WTC11 (cell line): ENCODE results near the gene PRPF6. TPM values are rescaled to one million over a fixed set of nuclear protein-coding genes. Genes with fewer than 3 reads are reported as not detected.

Experiments used
- ATAC-seq: fragments of 200-7000 bp; cut with Tn5 transposase; 2 replicates; pipeline ENCODE4 v1.10.0; 2021; ENCODE audit warnings: mild to moderate bottlenecking, moderate library complexity
- CTCF ChIA-PET: fragments of 300-600 bp; sonication (Branson Sonifier 250); formaldehyde crosslinking; loops from one replicate; lab custom pipeline; 2021; ENCODE audit warnings: antibody characterized with exemption; lab: Charles Lee
- POLR2A ChIA-PET: fragments of 350-600 bp; sonication (Branson Sonifier 250); formaldehyde crosslinking; loops from one replicate; lab custom pipeline; 2021; ENCODE audit warnings: antibody characterized with exemption; lab: Charles Lee
- DNase-seq: peaks from one replicate; pipeline ENCODE4 v3.0.0; 2021; ENCODE audit warnings: low spot score
- H3K27ac Mint-ChIP-seq: 2 replicates; pipeline ENCODE4 v1.8.0; 2021; ENCODE audit warnings: mixed read lengths
- H3K27me3 Mint-ChIP-seq: 2 replicates; pipeline ENCODE4 v1.8.0; 2021; ENCODE audit warnings: low read depth, mild to moderate bottlenecking, moderate library complexity, mixed read lengths
- H3K36me3 Mint-ChIP-seq: 2 replicates; pipeline ENCODE4 v1.8.0; 2021; ENCODE audit warnings: mixed read lengths
- H3K4me1 Mint-ChIP-seq: 2 replicates; pipeline ENCODE4 v1.8.0; 2022; ENCODE audit warnings: mixed read lengths
- H3K4me3 Mint-ChIP-seq: 2 replicates; pipeline ENCODE4 v1.8.0; 2021; ENCODE audit warnings: mild to moderate bottlenecking, moderate library complexity, mixed read lengths
- H3K9me3 Mint-ChIP-seq: 2 replicates; pipeline ENCODE4 v1.8.0; 2021; ENCODE audit warnings: mixed read lengths
- CREB1 ChIP-seq: sonication (generic); formaldehyde crosslinking; IDR thresholded peaks from 2 replicates; pipeline ENCODE4 v1.8.0; 2023; ENCODE audit warnings: mild to moderate bottlenecking, missing genetic modification reagents
- CTCF ChIP-seq: fragments of 200-600 bp; IDR thresholded peaks from 2 replicates; pipeline ENCODE4 v1.8.0; 2022; ENCODE audit warnings: antibody characterized with exemption
- FOXK1 ChIP-seq: sonication (generic); formaldehyde crosslinking; IDR thresholded peaks from 2 replicates; pipeline ENCODE4 v1.8.0; 2022; ENCODE audit warnings: mild to moderate bottlenecking, moderate library complexity, missing genetic modification reagents
- MAX ChIP-seq: sonication (generic); formaldehyde crosslinking; IDR thresholded peaks from 2 replicates; pipeline ENCODE4 v1.8.0; 2022; ENCODE audit warnings: mild to moderate bottlenecking, missing genetic modification reagents
- MXD4 ChIP-seq: fragments of 250-450 bp; sonication (Bioruptor Pico); IDR thresholded peaks from 2 replicates; pipeline ENCODE4 v1.8.0; 2021; ENCODE audit warnings: mild to moderate bottlenecking, moderate library complexity, borderline replicate concordance
- NFE2L1 ChIP-seq: sonication (generic); formaldehyde crosslinking; IDR thresholded peaks from 2 replicates; pipeline ENCODE4 v1.8.1; 2023; ENCODE audit warnings: missing genetic modification reagents
- RELA ChIP-seq: sonication (generic); formaldehyde crosslinking; IDR thresholded peaks from 2 replicates; pipeline ENCODE4 v1.8.1; 2022; ENCODE audit warnings: missing genetic modification reagents, mild to moderate bottlenecking, borderline replicate concordance
- SMAD3 ChIP-seq: sonication (generic); formaldehyde crosslinking; IDR thresholded peaks from 2 replicates; pipeline ENCODE4 v1.8.0; 2022; ENCODE audit warnings: missing genetic modification reagents, mild to moderate bottlenecking, borderline replicate concordance
- SOX15 ChIP-seq: fragments of 250-450 bp; sonication (Bioruptor Pico); IDR thresholded peaks from 2 replicates; pipeline ENCODE4 v1.9.0; 2021; ENCODE audit warnings: mild to moderate bottlenecking
- ZNF317 ChIP-seq: sonication (generic); formaldehyde crosslinking; IDR thresholded peaks from 2 replicates; pipeline ENCODE4 v1.8.1; 2023; ENCODE audit warnings: low read depth, mild to moderate bottlenecking, moderate library complexity, missing genetic modification reagents, borderline replicate concordance
- ZNF532 ChIP-seq: fragments of 250-450 bp; sonication (Bioruptor Pico); IDR thresholded peaks from 2 replicates; pipeline ENCODE4 v1.9.0; 2021; ENCODE audit warnings: mild to moderate bottlenecking, borderline replicate concordance
- total RNA-seq: library from RNA; stranded (reverse); gene quantifications from 3 replicates; pipeline ENCODE4 v1.2.3, GENCODE V29; 2021
- TF ChIP-seq, protein P1 (sequence below): fragments of 250-450 bp; sonication (Bioruptor Pico); IDR thresholded peaks from 2 replicates; pipeline ENCODE4 v1.8.0; 2021; ENCODE audit warnings: mild to moderate bottlenecking
- TF ChIP-seq, protein P2 (sequence below): sonication (generic); formaldehyde crosslinking; IDR thresholded peaks from 2 replicates; pipeline ENCODE4 v1.8.1; 2023; ENCODE audit warnings: mild to moderate bottlenecking, moderate library complexity, missing genetic modification reagents
- TF ChIP-seq, protein P3 (sequence below): sonication (generic); formaldehyde crosslinking; IDR thresholded peaks from 2 replicates; pipeline ENCODE4 v1.8.0; 2023; ENCODE audit warnings: missing genetic modification reagents, mild to moderate bottlenecking, borderline replicate concordance
- TF ChIP-seq, protein P4 (sequence below): fragments of 250-450 bp; sonication (Bioruptor Pico); conservative IDR thresholded peaks from 2 replicates; pipeline ENCODE4 v1.9.0; 2021; ENCODE audit warnings: mild to moderate bottlenecking

PRPF6 gene
- total RNA-seq, 1 experiment from 2014 or later: 79.4 TPM

DNA sequence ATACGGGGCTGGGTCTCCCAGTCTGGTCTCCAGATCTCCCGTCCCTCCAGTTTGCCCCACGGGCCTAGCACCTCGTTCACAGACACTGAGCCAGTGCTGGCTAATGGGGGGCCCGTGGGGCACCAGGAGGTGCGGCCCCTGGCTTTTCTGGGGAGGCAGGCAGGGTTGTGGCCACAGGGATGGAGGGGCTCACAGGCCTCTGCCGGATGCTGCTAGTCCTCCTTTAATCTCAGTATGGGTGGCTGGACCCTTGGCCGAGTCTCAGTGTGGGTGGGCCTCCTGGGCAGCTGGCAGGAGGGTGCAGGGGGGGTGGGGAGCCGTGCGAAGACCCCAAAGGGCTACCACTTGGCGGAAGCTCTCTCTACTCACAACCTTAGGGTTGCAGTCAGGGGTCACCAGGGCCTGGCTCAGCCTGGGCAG is 70.1 kb downstream of the PRPF6 start (continued):
- TF ChIP-seq, protein P1, sequence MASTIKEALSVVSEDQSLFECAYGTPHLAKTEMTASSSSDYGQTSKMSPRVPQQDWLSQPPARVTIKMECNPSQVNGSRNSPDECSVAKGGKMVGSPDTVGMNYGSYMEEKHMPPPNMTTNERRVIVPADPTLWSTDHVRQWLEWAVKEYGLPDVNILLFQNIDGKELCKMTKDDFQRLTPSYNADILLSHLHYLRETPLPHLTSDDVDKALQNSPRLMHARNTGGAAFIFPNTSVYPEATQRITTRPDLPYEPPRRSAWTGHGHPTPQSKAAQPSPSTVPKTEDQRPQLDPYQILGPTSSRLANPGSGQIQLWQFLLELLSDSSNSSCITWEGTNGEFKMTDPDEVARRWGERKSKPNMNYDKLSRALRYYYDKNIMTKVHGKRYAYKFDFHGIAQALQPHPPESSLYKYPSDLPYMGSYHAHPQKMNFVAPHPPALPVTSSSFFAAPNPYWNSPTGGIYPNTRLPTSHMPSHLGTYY (CRISPR knock-in tag): no peak
- TF ChIP-seq, all 79 proteins: peak for 0

DNA sequence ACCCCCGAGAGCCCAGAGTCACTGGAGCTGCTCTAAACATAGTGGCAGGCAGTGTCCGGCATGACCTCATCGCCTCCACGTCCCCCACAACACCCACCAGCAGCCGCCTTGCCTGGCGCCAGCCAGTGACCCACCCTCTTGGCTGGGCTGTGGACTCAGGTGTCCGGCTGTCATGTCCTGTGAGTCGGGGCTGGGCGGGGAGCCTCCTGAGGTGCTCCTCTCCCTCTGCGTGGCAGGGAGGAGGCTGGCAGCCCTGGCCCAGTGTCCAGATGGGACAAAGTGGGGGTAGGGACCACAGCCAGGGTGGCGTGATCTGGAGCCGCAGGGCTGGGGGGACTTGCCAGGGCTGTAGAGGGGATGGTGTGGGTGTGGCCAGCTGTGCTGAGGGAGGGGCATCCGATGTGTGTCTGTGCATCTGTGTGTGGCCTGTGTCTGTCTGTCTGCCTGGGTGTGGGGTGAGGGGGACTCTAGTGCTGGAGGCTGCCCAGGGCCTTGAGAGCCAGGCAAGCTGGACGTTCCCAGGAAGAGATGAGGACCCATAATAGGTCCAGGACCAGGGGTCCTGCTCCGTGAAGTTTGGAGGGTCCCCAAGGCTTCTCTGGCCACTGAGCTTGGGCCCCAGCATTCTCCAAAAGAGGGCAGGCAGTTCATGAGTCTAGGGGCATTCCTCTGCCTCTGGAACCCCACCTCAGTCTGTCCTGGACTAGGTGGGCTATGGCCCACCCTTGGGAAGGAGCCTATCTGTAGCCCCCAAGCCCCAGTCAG is 70.8 kb downstream of the PRPF6 start:
- H3K4me1 Mint-ChIP-seq: peaks cover 14% of the 10 kb centered on the region
- ATAC-seq: no peak
- ChIA-PET POLR2A (no interaction called here), CTCF (interaction anchor here (0.6 to 3.4 kb wide), 5 partner anchors 12 to 141 kb away, joined by 3 to 53 read pairs (median 6); partner anchors contain the start of gene LKAAEAR1)
- H3K27me3 Mint-ChIP-seq: peaks cover 43% of the 10 kb centered on the region
- no peak overlapping the region for H3K4me3 Mint-ChIP-seq
- no peaks in the 10 kb centered on the region for H3K9me3 Mint-ChIP-seq
- no peak for DNase-seq
- TF ChIP-seq SMAD3 (CRISPR knock-in tag) (no peak), RELA (CRISPR knock-in tag) (no peak)
- H3K27ac Mint-ChIP-seq: no peak overlapping the region
- no peaks in the 10 kb centered on the region for H3K36me3 Mint-ChIP-seq

DNA sequence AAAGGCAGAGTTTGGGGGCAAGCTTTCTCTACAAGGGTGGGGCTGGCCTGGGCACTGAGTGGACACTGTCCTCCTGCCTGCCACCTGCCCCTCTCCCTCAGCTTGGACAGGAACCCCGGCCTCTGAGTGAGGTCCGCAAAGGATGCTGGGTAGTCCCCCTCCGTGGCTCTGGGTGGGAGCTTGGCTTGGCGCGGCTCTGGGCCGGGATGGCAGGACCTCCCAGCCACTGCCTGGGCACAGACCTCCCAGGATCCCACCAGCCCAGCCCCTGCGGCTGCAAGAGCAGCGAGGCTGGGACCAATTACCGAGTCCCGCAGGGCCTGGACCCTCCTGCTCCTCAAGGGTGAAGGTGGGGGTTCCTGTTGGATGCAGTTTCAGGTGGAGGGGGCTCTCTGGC is 71.4 kb downstream of the PRPF6 start:
- no peak overlapping the region for H3K27ac Mint-ChIP-seq
- H3K4me1 Mint-ChIP-seq: peaks cover 16% of the 10 kb centered on the region
- H3K36me3 Mint-ChIP-seq: no peaks in the 10 kb centered on the region
- H3K4me3 Mint-ChIP-seq: no peak overlapping the region
- POLR2A ChIA-PET: no interaction called here
- peaks cover 37% of the 10 kb centered on the region for H3K27me3 Mint-ChIP-seq
- DNase-seq (no peak), ATAC-seq (no peak)
- CTCF ChIA-PET: interaction anchor here (1.9 to 3.4 kb wide), 4 partner anchors 12 to 72 kb away, joined by 6 to 53 read pairs (median 18); partner anchors contain the start of genes LKAAEAR1, PRPF6 and SAMD10
- no peaks in the 10 kb centered on the region for H3K9me3 Mint-ChIP-seq
- TF ChIP-seq MXD4 (no peak), ZNF532 (CRISPR knock-in tag) (no peak), SOX15 (CRISPR knock-in tag) (no peak), NFE2L1 (CRISPR knock-in tag) (no peak), ZNF317 (CRISPR knock-in tag) (no peak), MAX (CRISPR knock-in tag) (no peak), FOXK1 (CRISPR knock-in tag) (no peak), CREB1 (CRISPR knock-in tag) (no peak), CTCF (no peak)
- TF ChIP-seq, protein P2, sequence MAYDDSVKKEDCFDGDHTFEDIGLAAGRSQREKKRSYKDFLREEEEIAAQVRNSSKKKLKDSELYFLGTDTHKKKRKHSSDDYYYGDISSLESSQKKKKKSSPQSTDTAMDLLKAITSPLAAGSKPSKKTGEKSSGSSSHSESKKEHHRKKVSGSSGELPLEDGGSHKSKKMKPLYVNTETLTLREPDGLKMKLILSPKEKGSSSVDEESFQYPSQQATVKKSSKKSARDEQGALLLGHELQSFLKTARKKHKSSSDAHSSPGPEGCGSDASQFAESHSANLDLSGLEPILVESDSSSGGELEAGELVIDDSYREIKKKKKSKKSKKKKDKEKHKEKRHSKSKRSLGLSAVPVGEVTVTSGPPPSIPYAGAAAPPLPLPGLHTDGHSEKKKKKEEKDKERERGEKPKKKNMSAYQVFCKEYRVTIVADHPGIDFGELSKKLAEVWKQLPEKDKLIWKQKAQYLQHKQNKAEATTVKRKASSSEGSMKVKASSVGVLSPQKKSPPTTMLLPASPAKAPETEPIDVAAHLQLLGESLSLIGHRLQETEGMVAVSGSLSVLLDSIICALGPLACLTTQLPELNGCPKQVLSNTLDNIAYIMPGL: no peak
- TF ChIP-seq, protein P3, sequence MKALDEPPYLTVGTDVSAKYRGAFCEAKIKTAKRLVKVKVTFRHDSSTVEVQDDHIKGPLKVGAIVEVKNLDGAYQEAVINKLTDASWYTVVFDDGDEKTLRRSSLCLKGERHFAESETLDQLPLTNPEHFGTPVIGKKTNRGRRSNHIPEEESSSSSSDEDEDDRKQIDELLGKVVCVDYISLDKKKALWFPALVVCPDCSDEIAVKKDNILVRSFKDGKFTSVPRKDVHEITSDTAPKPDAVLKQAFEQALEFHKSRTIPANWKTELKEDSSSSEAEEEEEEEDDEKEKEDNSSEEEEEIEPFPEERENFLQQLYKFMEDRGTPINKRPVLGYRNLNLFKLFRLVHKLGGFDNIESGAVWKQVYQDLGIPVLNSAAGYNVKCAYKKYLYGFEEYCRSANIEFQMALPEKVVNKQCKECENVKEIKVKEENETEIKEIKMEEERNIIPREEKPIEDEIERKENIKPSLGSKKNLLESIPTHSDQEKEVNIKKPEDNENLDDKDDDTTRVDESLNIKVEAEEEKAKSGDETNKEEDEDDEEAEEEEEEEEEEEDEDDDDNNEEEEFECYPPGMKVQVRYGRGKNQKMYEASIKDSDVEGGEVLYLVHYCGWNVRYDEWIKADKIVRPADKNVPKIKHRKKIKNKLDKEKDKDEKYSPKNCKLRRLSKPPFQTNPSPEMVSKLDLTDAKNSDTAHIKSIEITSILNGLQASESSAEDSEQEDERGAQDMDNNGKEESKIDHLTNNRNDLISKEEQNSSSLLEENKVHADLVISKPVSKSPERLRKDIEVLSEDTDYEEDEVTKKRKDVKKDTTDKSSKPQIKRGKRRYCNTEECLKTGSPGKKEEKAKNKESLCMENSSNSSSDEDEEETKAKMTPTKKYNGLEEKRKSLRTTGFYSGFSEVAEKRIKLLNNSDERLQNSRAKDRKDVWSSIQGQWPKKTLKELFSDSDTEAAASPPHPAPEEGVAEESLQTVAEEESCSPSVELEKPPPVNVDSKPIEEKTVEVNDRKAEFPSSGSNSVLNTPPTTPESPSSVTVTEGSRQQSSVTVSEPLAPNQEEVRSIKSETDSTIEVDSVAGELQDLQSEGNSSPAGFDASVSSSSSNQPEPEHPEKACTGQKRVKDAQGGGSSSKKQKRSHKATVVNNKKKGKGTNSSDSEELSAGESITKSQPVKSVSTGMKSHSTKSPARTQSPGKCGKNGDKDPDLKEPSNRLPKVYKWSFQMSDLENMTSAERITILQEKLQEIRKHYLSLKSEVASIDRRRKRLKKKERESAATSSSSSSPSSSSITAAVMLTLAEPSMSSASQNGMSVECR (CRISPR knock-in tag): no peak
- TF ChIP-seq, protein P4, sequence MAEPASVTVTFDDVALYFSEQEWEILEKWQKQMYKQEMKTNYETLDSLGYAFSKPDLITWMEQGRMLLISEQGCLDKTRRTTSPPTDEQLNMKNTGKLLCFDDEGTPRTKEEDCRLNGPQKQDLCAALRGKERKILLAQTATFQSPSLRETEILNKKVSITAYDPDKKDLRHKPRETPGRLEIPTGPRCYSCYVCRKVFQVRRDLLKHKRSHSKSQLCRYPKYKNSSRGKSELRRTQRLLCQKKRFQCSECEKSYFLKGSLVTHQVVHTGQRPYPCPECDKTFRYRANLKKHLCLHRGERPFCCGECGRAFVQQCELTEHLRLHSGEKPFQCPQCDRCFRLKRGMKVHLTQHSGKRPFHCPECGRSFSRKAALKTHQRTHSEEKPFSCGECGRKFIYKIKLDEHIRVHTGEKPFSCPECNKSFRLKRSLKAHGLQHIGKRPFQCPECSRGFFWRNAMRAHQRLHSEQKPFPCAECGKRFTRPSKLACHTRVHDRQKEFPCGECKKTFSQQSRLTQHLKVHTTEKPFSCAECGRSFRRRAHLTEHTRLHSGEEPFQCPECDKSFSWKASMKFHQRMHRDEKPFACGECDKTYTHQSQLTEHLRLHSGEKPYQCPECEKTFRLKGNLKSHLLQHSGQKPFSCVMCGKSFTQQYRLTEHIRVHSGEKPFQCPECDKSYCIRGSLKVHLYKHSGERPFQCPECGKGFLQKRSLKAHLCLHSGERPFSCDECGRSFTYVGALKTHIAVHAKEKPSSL (CRISPR knock-in tag): no peak
